ENCODE data around the gene B4GALT3. TPM values are rescaled to one million over a fixed set of nuclear protein-coding genes. Genes with fewer than 3 reads are reported as not detected.
A peak's percentile ranks its signal among the peaks of the same experiment; 100 is the strongest.
"Not testable (repeated sequence)": the region's sequence is repeated elsewhere in the genome, so short reads cannot be mapped to it uniquely, and the experiment has no call there.

Gene B4GALT3
- total RNA-seq (15.3 TPM), polyA plus RNA-seq (21.5 TPM)

GRCh38 chr1:161177112-161177935 lies at the start of gene B4GALT3:
B4GALT3 (minus strand) TSS chr1:161177507; CDS start chr1:161176060, 1,447 bp downstream.
- DNase-seq (ENCODE audit: extremely low spot score), result peak; percentile 76
- no peaks in the 10 kb centered on the region for H3K4me1 ChIP-seq (ENCODE audit: insufficient read depth)
- H3K36me3 ChIP-seq (ENCODE audit: insufficient read depth), result peaks cover 2% of the 10 kb centered on the region
- H3K4me3 ChIP-seq (ENCODE audit: low read depth, low read length), result peak within 1 kb of the TSS; percentile 78
- 3% methylated on average over 50 of the region's 50 CpGs for WGBS
- peak within 1 kb of the TSS; percentile 90 for H3K27ac ChIP-seq (ENCODE audit: low read depth)

- 37% methylated on average over 3 of the region's 3 CpGs for WGBS
Measured at GRCh38 chr1:161226759-161227158, 49.5 kb upstream of the B4GALT3 start.

GRCh38 chr1:161226320-161226711 lies 49.0 kb upstream of the B4GALT3 start:
- Histone ChIP-seq H3K4me1 (ENCODE audit: insufficient read depth) (no peaks in the 10 kb centered on the region), H3K36me3 (ENCODE audit: insufficient read depth) (no peaks in the 10 kb centered on the region), H3K4me3 (ENCODE audit: low read depth, low read length) (peak overlapping the region; percentile 51), H3K27ac (ENCODE audit: low read depth) (no peak overlapping the region)
- no peak for DNase-seq (ENCODE audit: extremely low spot score)
- WGBS, result 8% methylated on average over 15 of the region's 15 CpGs

More at GRCh38 chr1:161226759-161227158, 49.5 kb upstream of the B4GALT3 start:
- H3K27ac ChIP-seq (ENCODE audit: low read depth), result no peak overlapping the region
- peak overlapping the region; percentile 51 for H3K4me3 ChIP-seq (ENCODE audit: low read depth, low read length)
- no peaks in the 10 kb centered on the region for H3K36me3 ChIP-seq (ENCODE audit: insufficient read depth)
- no peak for DNase-seq (ENCODE audit: extremely low spot score)
- no peaks in the 10 kb centered on the region for H3K4me1 ChIP-seq (ENCODE audit: insufficient read depth)

GRCh38 chr1:161225534-161226319 lies 48.4 kb upstream of the B4GALT3 start, which contains the start of gene TOMM40L:
TOMM40L (plus strand) TSS chr1:161226060; CDS start chr1:161226490, 430 bp downstream.
- Histone ChIP-seq H3K4me1 (ENCODE audit: insufficient read depth) (no peaks in the 10 kb centered on the region), H3K27ac (ENCODE audit: low read depth) (no peak within 1 kb of the TSS), H3K4me3 (ENCODE audit: low read depth, low read length) (peak within 1 kb of the TSS; percentile 51), H3K36me3 (ENCODE audit: insufficient read depth) (no peaks in the 10 kb centered on the region)
- peak; percentile 92 for DNase-seq (ENCODE audit: extremely low spot score)
- 8% methylated on average over 16 of the region's 16 CpGs for WGBS

- no peak for DNase-seq (ENCODE audit: extremely low spot score)
- no peak overlapping the region for H3K27ac ChIP-seq (ENCODE audit: low read depth)
- no peaks in the 10 kb centered on the region for H3K4me1 ChIP-seq (ENCODE audit: insufficient read depth)
- no peaks in the 10 kb centered on the region for H3K36me3 ChIP-seq (ENCODE audit: insufficient read depth)
- H3K4me3 ChIP-seq (ENCODE audit: low read depth, low read length), result no peak overlapping the region
- 61% methylated on average over 7 of the region's 7 CpGs for WGBS
Measured at GRCh38 chr1:161225178-161225533, 47.8 kb upstream of the B4GALT3 start.

GRCh38 chr1:161224695-161225087 lies 47.4 kb upstream of the B4GALT3 start:
- not testable (repeated sequence) for H3K4me3 ChIP-seq (ENCODE audit: low read depth, low read length); H3K27ac ChIP-seq (ENCODE audit: low read depth); H3K4me1 ChIP-seq (ENCODE audit: insufficient read depth); H3K36me3 ChIP-seq (ENCODE audit: insufficient read depth); DNase-seq (ENCODE audit: extremely low spot score)
- WGBS, result 87% methylated on average over 13 of the region's 13 CpGs

DNA sequence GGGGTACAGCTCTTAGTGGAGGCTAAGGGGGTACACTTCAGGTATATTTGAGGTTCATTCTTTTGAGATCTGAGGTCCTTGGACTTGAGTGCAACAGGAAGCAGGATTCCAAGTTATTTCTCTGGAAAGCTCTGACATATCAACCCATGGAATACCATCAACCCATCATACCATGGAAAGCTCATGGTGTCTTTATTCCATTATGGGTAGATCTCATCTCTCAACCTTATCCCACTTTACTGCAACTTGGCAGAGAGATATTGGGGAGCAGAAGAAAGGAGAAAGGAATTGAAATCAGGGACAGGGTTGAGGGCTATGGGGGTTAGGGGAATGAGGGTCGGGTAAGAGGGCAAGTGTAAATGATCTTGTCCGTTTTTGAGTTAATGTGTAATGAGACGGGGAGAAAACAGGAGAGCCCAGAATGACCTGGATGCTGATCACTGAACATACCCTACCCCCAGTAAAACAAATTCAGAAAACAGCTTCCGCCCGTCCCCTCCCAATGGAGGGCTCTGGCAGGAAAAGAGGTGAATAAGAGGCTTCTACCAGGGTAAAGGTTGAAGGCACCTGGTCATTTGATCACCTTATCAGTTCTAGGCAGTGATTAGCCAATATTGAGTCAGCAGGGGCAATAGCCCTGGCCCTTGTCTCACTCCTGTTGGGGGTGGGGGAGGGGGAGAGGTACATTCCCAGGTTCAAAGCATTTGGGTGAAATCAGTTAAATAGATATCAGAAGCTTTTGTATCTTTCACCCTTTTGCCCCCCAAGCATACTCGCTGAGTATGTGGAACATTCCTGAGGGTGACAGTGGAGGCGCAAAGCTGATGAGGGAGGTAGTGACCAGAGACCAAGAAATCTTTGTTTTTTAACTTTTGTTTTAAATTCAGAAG lies 46.7 kb upstream of the B4GALT3 start:
- no peaks in the 10 kb centered on the region for H3K36me3 ChIP-seq (ENCODE audit: insufficient read depth)
- no peaks in the 10 kb centered on the region for H3K4me1 ChIP-seq (ENCODE audit: insufficient read depth)
- no peak overlapping the region for H3K4me3 ChIP-seq (ENCODE audit: low read depth, low read length)
- DNase-seq (ENCODE audit: extremely low spot score), result no peak
- WGBS, result 88% methylated on average over 7 of the region's 7 CpGs
- no peak overlapping the region for H3K27ac ChIP-seq (ENCODE audit: low read depth)

DNA sequence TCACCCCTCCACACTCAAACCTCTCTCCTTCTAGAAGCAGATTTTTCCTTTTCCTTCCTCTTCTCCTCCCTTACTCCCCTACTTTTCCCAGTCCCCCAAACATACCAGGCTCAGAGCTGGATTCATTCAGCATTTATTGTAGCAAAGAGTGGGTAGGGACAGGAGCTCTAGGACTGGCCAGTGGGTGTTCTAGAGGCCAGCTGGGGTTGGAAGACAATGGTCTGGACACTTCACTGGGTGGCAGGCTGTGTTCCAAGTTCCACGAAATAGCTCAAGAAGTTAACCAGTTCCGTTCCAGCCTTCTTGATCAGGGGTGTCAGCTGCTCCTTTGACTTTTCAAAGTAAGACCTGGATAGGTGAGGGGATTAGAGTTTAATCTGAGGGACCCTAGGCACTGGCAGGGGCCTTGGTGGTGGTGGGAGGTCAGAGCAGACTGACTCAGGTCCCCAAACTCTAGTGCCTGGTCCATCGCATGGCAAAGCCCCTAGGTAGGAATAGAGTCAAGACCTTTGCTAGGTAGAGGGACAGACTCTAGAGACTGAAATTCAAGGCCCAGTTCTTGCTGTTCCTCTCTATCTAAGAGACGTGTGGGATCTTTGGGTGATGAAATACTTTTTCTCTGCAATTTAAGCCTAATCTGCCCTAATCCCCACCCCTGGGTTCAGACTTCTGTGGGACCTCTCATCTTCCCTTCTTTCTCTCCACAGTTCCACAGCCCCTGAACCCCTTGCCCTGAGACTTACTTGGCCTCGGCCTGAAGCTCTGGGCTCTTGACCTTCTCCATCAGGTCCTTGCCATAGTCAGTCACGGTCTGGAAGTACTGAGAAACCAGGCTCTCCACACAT lies 45.1 kb upstream of the B4GALT3 start:
- Histone ChIP-seq H3K36me3 (ENCODE audit: insufficient read depth) (no peaks in the 10 kb centered on the region), H3K4me1 (ENCODE audit: insufficient read depth) (no peaks in the 10 kb centered on the region), H3K4me3 (ENCODE audit: low read depth, low read length) (no peak overlapping the region), H3K27ac (ENCODE audit: low read depth) (no peak overlapping the region)
- DNase-seq (ENCODE audit: extremely low spot score), result no peak
- 77% methylated on average over 6 of the region's 6 CpGs for WGBS

GRCh38 chr1:161220002-161220401 lies 42.7 kb upstream of the B4GALT3 start:
- no peaks in the 10 kb centered on the region for H3K4me1 ChIP-seq (ENCODE audit: insufficient read depth)
- no peaks in the 10 kb centered on the region for H3K36me3 ChIP-seq (ENCODE audit: insufficient read depth)
- 77% methylated on average over 5 of the region's 5 CpGs for WGBS
- no peak overlapping the region for H3K4me3 ChIP-seq (ENCODE audit: low read depth, low read length)
- no peak overlapping the region for H3K27ac ChIP-seq (ENCODE audit: low read depth)
- no peak for DNase-seq (ENCODE audit: extremely low spot score)

GRCh38 chr1:161219078-161219892 lies 42.0 kb upstream of the B4GALT3 start:
- DNase-seq (ENCODE audit: extremely low spot score), result no peak
- H3K36me3 ChIP-seq (ENCODE audit: insufficient read depth), result no peaks in the 10 kb centered on the region
- WGBS, result 82% methylated on average over 5 of the region's 5 CpGs
- H3K4me1 ChIP-seq (ENCODE audit: insufficient read depth), result no peaks in the 10 kb centered on the region
- H3K4me3 ChIP-seq (ENCODE audit: low read depth, low read length), result no peak overlapping the region
- no peak overlapping the region for H3K27ac ChIP-seq (ENCODE audit: low read depth)

GRCh38 chr1:161218301-161219077 lies 41.2 kb upstream of the B4GALT3 start:
- no peaks in the 10 kb centered on the region for H3K4me1 ChIP-seq (ENCODE audit: insufficient read depth)
- no peak overlapping the region for H3K4me3 ChIP-seq (ENCODE audit: low read depth, low read length)
- WGBS, result 64% methylated on average over 8 of the region's 8 CpGs
- no peaks in the 10 kb centered on the region for H3K36me3 ChIP-seq (ENCODE audit: insufficient read depth)
- H3K27ac ChIP-seq (ENCODE audit: low read depth), result no peak overlapping the region
- DNase-seq (ENCODE audit: extremely low spot score), result no peak
